Measurements from ENCODE around the gene MINPP1. TPM values are rescaled to one million over a fixed set of nuclear protein-coding genes. Genes with fewer than 3 reads are reported as not detected.

MINPP1 gene
- total RNA-seq, 1 donor from 2014 or later, result 24.7 TPM

GRCh38 chr10:87545783-87546182 is 41.1 kb downstream of the MINPP1 start:
- Histone ChIP-seq H3K9ac (ENCODE audit: low read length) (no peak overlapping the region), H3K27me3 (ENCODE audit: insufficient read depth, low read length) (no peaks in the 10 kb centered on the region), H3K36me3 (ENCODE audit: insufficient read depth, low read length) (no peaks in the 10 kb centered on the region), H3K4me2 (ENCODE audit: low read length) (no peak overlapping the region), H3K4me1 (ENCODE audit: insufficient read depth, low read length) (peaks cover 20% of the 10 kb centered on the region), H3K4me3 (ENCODE audit: insufficient read depth, low read depth, low read length) (no peak overlapping the region), H4K20me1 (ENCODE audit: insufficient read depth, low read length) (peaks cover 4% of the 10 kb centered on the region), H2AFZ (ENCODE audit: low read depth, low read length) (no peak overlapping the region), H3K9me3 (ENCODE audit: insufficient read depth, low read depth, low read length) (no peaks in the 10 kb centered on the region), H3K27ac (ENCODE audit: low read depth, low read length) (no peak overlapping the region), H3K79me2 (ENCODE audit: insufficient read depth, low read length) (no peaks in the 10 kb centered on the region)
- TF ChIP-seq CTCF (IDR thresholded peaks at IDR 0.05; ENCODE audit: insufficient read depth, low read depth, low read length) (no peak), EZH2 (IDR thresholded peaks at IDR 0.05; ENCODE audit: insufficient read depth, low read length) (no peak)
- Mint-ChIP-seq H3K4me3 (ENCODE audit: unreplicated experiment) (no peak overlapping the region), H3K27me3 (ENCODE audit: low read depth, unreplicated experiment) (no peaks in the 10 kb centered on the region), H3K4me1 (ENCODE audit: low read depth, unreplicated experiment) (peaks cover 11% of the 10 kb centered on the region), H3K27ac (ENCODE audit: unreplicated experiment) (no peak overlapping the region), H3K36me3 (ENCODE audit: low read depth, unreplicated experiment) (peaks cover 22% of the 10 kb centered on the region), H3K9me3 (ENCODE audit: unreplicated experiment) (peaks cover 5% of the 10 kb centered on the region)
- no peak for DNase-seq (ENCODE audit: low read depth)
- FAIRE-seq, result no peak

- Mint-ChIP-seq H3K36me3 (ENCODE audit: low read depth, unreplicated experiment) (peaks cover 22% of the 10 kb centered on the region), H3K27me3 (ENCODE audit: low read depth, unreplicated experiment) (no peaks in the 10 kb centered on the region), H3K4me3 (ENCODE audit: unreplicated experiment) (no peak overlapping the region), H3K4me1 (ENCODE audit: low read depth, unreplicated experiment) (peaks cover 14% of the 10 kb centered on the region), H3K9me3 (ENCODE audit: unreplicated experiment) (peaks cover 5% of the 10 kb centered on the region), H3K27ac (ENCODE audit: unreplicated experiment) (no peak overlapping the region)
- no peaks in the 10 kb centered on the region for H3K27me3 ChIP-seq (ENCODE audit: insufficient read depth, low read length)
- H3K4me3 ChIP-seq (ENCODE audit: insufficient read depth, low read depth, low read length), result no peak overlapping the region
- no peaks in the 10 kb centered on the region for H3K79me2 ChIP-seq (ENCODE audit: insufficient read depth, low read length)
- peaks cover 6% of the 10 kb centered on the region for H4K20me1 ChIP-seq (ENCODE audit: insufficient read depth, low read length)
- H3K27ac ChIP-seq (ENCODE audit: low read depth, low read length), result no peak overlapping the region
- DNase-seq (ENCODE audit: low read depth) (no peak), FAIRE-seq (peak; percentile 29)
- H2AFZ ChIP-seq (ENCODE audit: low read depth, low read length), result no peak overlapping the region
- TF ChIP-seq CTCF (IDR thresholded peaks at IDR 0.05; ENCODE audit: insufficient read depth, low read depth, low read length), result no peak
- no peak for TF ChIP-seq EZH2 (IDR thresholded peaks at IDR 0.05; ENCODE audit: insufficient read depth, low read length)
- no peak overlapping the region for H3K4me2 ChIP-seq (ENCODE audit: low read length)
- no peak overlapping the region for H3K9ac ChIP-seq (ENCODE audit: low read length)
- no peaks in the 10 kb centered on the region for H3K9me3 ChIP-seq (ENCODE audit: insufficient read depth, low read depth, low read length)
- H3K4me1 ChIP-seq (ENCODE audit: insufficient read depth, low read length), result peaks cover 20% of the 10 kb centered on the region
- H3K36me3 ChIP-seq (ENCODE audit: insufficient read depth, low read length), result no peaks in the 10 kb centered on the region
Observed at GRCh38 chr10:87546210-87546609, 41.5 kb downstream of the MINPP1 start.

GRCh38 chr10:87546971-87547413 is 42.3 kb downstream of the MINPP1 start:
- no peak overlapping the region for H3K4me3 Mint-ChIP-seq (ENCODE audit: unreplicated experiment)
- Histone ChIP-seq H3K4me1 (ENCODE audit: insufficient read depth, low read length) (peaks cover 20% of the 10 kb centered on the region), H3K4me2 (ENCODE audit: low read length) (peak overlapping the region; percentile 76), H3K27ac (ENCODE audit: low read depth, low read length) (no peak overlapping the region), H3K27me3 (ENCODE audit: insufficient read depth, low read length) (no peaks in the 10 kb centered on the region), H3K79me2 (ENCODE audit: insufficient read depth, low read length) (no peaks in the 10 kb centered on the region), H3K9ac (ENCODE audit: low read length) (no peak overlapping the region), H4K20me1 (ENCODE audit: insufficient read depth, low read length) (peaks cover 6% of the 10 kb centered on the region), H2AFZ (ENCODE audit: low read depth, low read length) (no peak overlapping the region), H3K4me3 (ENCODE audit: insufficient read depth, low read depth, low read length) (no peak overlapping the region), H3K36me3 (ENCODE audit: insufficient read depth, low read length) (no peaks in the 10 kb centered on the region), H3K9me3 (ENCODE audit: insufficient read depth, low read depth, low read length) (no peaks in the 10 kb centered on the region)
- DNase-seq (ENCODE audit: low read depth) (no peak), FAIRE-seq (no peak)
- no peaks in the 10 kb centered on the region for H3K27me3 Mint-ChIP-seq (ENCODE audit: low read depth, unreplicated experiment)
- TF ChIP-seq CTCF (IDR thresholded peaks at IDR 0.05; ENCODE audit: insufficient read depth, low read depth, low read length) (no peak), EZH2 (IDR thresholded peaks at IDR 0.05; ENCODE audit: insufficient read depth, low read length) (no peak)
- peaks cover 15% of the 10 kb centered on the region for H3K4me1 Mint-ChIP-seq (ENCODE audit: low read depth, unreplicated experiment)
- H3K9me3 Mint-ChIP-seq (ENCODE audit: unreplicated experiment), result peaks cover 5% of the 10 kb centered on the region
- H3K36me3 Mint-ChIP-seq (ENCODE audit: low read depth, unreplicated experiment), result peaks cover 15% of the 10 kb centered on the region
- no peak overlapping the region for H3K27ac Mint-ChIP-seq (ENCODE audit: unreplicated experiment)

All from astrocyte (in vitro differentiated cells and primary cell).